Activated CD4-positive, alpha-beta memory T cell treated with anti-CD3 and anti-CD28 coated beads, Interleukin-2, amount 10 ng/mL, durations not matched to agents 7 days and 5 days (primary cell): ENCODE results near the gene COASY. TPM values are rescaled to one million over a fixed set of nuclear protein-coding genes. Genes with fewer than 3 reads are reported as not detected.
"Not testable (repeated sequence)": the region's sequence is repeated elsewhere in the genome, so short reads cannot be mapped to it uniquely, and the experiment has no call there.

Experiments
- CTCF ChIA-PET: fragments of 350-600 bp; sonication (Branson Sonifier 250); formaldehyde crosslinking; loops from one replicate; lab custom pipeline; 2021; ENCODE audit warnings: antibody characterized with exemption, inconsistent platforms; lab: Charles Lee
- POLR2A ChIA-PET: fragments of 350-600 bp; sonication (Branson Sonifier 250); formaldehyde crosslinking; loops from one replicate; lab custom pipeline; 2021; ENCODE audit warnings: antibody characterized with exemption; lab: Charles Lee
- DNase-seq: peaks from one replicate; pipeline ENCODE4 v3.0.0-alpha.2; 2020
- H3K27ac Mint-ChIP-seq: one replicate; pipeline ENCODE4 v1.8.0; 2021; ENCODE audit warnings: mild to moderate bottlenecking, mixed read lengths
- H3K27me3 Mint-ChIP-seq: one replicate; pipeline ENCODE4 v1.8.0; 2021; ENCODE audit warnings: mixed read lengths
- H3K36me3 Mint-ChIP-seq: one replicate; pipeline ENCODE4 v1.8.0; 2021; ENCODE audit warnings: low read depth, mixed read lengths
- H3K4me1 Mint-ChIP-seq: one replicate; pipeline ENCODE4 v1.8.0; 2021; ENCODE audit warnings: mixed read lengths
- H3K4me3 Mint-ChIP-seq: one replicate; pipeline ENCODE4 v1.8.0; 2021; ENCODE audit warnings: mild to moderate bottlenecking, mixed read lengths
- H3K9me3 Mint-ChIP-seq: one replicate; pipeline ENCODE4 v1.8.0; 2021; ENCODE audit warnings: mixed read lengths
- total RNA-seq, 2 experiments: library from RNA; stranded (reverse); gene quantifications; one replicate each; pipeline ENCODE4 v1.2.3, GENCODE V29; 2021

COASY gene
- total RNA-seq, 2 experiments from 2014 or later: 80.1 to 84.3 TPM

GRCh38 chr17:42609814-42610801, 48.2 kb downstream of the COASY start:
- peak overlapping the region; percentile 99 for H3K4me3 Mint-ChIP-seq
- not testable (repeated sequence) for H3K9me3 Mint-ChIP-seq, H3K27me3 Mint-ChIP-seq, DNase-seq
- CTCF ChIA-PET: interaction anchor here (0.6 to 6.0 kb wide), 8 partner anchors 14 to 215 kb away, joined by 3 to 70 read pairs (median 3); partner anchors contain the start of genes PLEKHH3 and PSMC3IP
- peaks cover 36% of the 10 kb centered on the region for H3K4me1 Mint-ChIP-seq
- H3K36me3 Mint-ChIP-seq: peaks cover 49% of the 10 kb centered on the region
- POLR2A ChIA-PET: interaction anchor here (0.6 to 3.4 kb wide), 17 partner anchors 10 to 705 kb away, joined by 3 to 41 read pairs (median 4); partner anchors contain the start of genes BECN1, KCNH4, MLX and NAGLU
- peak overlapping the region; percentile 91 for H3K27ac Mint-ChIP-seq

DNA sequence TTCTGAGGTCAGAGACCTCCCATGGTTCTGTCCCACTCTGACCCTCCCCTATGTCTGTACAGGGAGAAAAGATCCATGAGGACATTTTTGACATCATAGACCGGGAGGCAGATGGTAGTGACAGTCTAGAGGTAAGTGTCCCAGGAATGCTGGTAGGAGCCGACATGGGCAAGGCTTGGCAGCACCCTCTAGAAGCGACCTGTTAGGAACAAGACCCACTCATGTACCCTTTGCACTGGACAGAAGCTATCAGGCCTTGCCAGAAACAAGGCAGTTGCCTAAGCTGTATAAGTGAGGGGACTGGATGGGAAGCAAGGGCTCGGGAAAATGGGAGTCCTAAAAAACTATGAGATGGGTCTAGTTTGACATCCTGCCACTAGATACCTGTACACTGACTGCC, 50.1 kb downstream of the COASY start:
- H3K27ac Mint-ChIP-seq: no peak overlapping the region
- H3K9me3 Mint-ChIP-seq: no peaks in the 10 kb centered on the region
- no peak overlapping the region for H3K4me3 Mint-ChIP-seq
- DNase-seq: no peak
- CTCF ChIA-PET: no interaction called here
- POLR2A ChIA-PET: no interaction called here
- no peaks in the 10 kb centered on the region for H3K27me3 Mint-ChIP-seq
- H3K4me1 Mint-ChIP-seq: peaks cover 18% of the 10 kb centered on the region
- H3K36me3 Mint-ChIP-seq: peaks cover 47% of the 10 kb centered on the region

GRCh38 chr17:42613699-42614295, 51.8 kb downstream of the COASY start:
- peaks cover 15% of the 10 kb centered on the region for H3K4me1 Mint-ChIP-seq
- no peaks in the 10 kb centered on the region for H3K9me3 Mint-ChIP-seq
- CTCF ChIA-PET: no interaction called here
- H3K4me3 Mint-ChIP-seq: no peak overlapping the region
- no peak overlapping the region for H3K27ac Mint-ChIP-seq
- peaks cover 45% of the 10 kb centered on the region for H3K36me3 Mint-ChIP-seq
- no peak for DNase-seq
- POLR2A ChIA-PET: interaction anchor here (0.9 to 1.0 kb wide), 2 partner anchors 36 to 69 kb away, joined by 3 read pairs; partner anchors contain the start of gene PSMC3IP
- no peaks in the 10 kb centered on the region for H3K27me3 Mint-ChIP-seq

Other genes with a start within 250 kb of the COASY start
- gene STAT3, start 173.7 kb upstream of the COASY start, total RNA-seq: 100 to 1,000 TPM; 130 to 135 TPM
- 1 to 10 TPM; 1.0 to 1.1 TPM for gene CAVIN1, start 138.9 kb upstream of the COASY start, total RNA-seq
- 1 to 10 TPM; 5.8 to 8.6 TPM for gene ATP6V0A1, start 103.3 kb upstream of the COASY start, total RNA-seq
- 10 to 100 TPM; 15.9 to 17.5 TPM for gene NAGLU, start 25.9 kb upstream of the COASY start, total RNA-seq
- gene HSD17B1, start 9.2 kb upstream of the COASY start, total RNA-seq: under 1 TPM; 0.73 to 0.76 TPM
- 10 to 100 TPM; 52.2 to 53.8 TPM for gene MLX, start 5.0 kb downstream of the COASY start, total RNA-seq
- gene PSMC3IP, start 15.6 kb downstream of the COASY start, total RNA-seq: 10 to 100 TPM; 14.7 to 16.1 TPM
- 10 to 100 TPM; 73.9 to 75.5 TPM for gene RETREG3, start 47.2 kb downstream of the COASY start, total RNA-seq
- 10 to 100 TPM; 53.3 to 56.3 TPM for gene TUBG1, start 47.5 kb downstream of the COASY start, total RNA-seq
- gene TUBG2, start 97.1 kb downstream of the COASY start, total RNA-seq: 1 to 10 TPM; 7.2 to 7.5 TPM
- gene PLEKHH3, start 114.8 kb downstream of the COASY start, total RNA-seq: 1 to 10 TPM; 1.8 to 3.1 TPM
- gene CCR10, start 119.7 kb downstream of the COASY start, total RNA-seq: 1 to 10 TPM in 1 of 2 experiments, under 1 TPM in 1; 0.68 to 1.1 TPM
- 1 to 10 TPM; 1.2 TPM for gene CNTNAP1, start 120.4 kb downstream of the COASY start, total RNA-seq
- 10 to 100 TPM; 51.9 to 55.3 TPM for gene EZH1, start 182.9 kb downstream of the COASY start, total RNA-seq
- gene RAMP2, start 199.1 kb downstream of the COASY start, total RNA-seq: not detected
- 10 to 100 TPM; 52.8 to 53.0 TPM for gene VPS25, start 211.3 kb downstream of the COASY start, total RNA-seq
- gene WNK4, start 218.5 kb downstream of the COASY start, total RNA-seq: under 1 TPM; 0.18 to 0.20 TPM
- 10 to 100 TPM; 35.1 to 37.0 TPM for gene COA3, start 236.6 kb downstream of the COASY start, total RNA-seq
- not detected for gene CNTD1, start 236.7 kb downstream of the COASY start, total RNA-seq